Pulmonary artery endothelial cell (primary cell): ENCODE data around the gene ETFB. TPM values are rescaled to one million over a fixed set of nuclear protein-coding genes. Genes with fewer than 3 reads are reported as not detected.
A peak's percentile ranks its signal among the peaks of the same experiment; 100 is the strongest.
"Not testable (repeated sequence)": the region's sequence is repeated elsewhere in the genome, so short reads cannot be mapped to it uniquely, and the experiment has no call there.

Source experiments
- DNase-seq: peaks from one replicate; pipeline ENCODE4 v3.0.0-alpha.2; 2011; ENCODE audit warnings: low read depth, low spot score
- total RNA-seq: library from RNA; depleted of rRNA; stranded (reverse); fragments of >200 nt; gene quantifications from 2 replicates; pipeline ENCODE4 v1.2.3, GENCODE V29; 2014

ETFB gene
- total RNA-seq, result 65.6 and 66.1 TPM in 2 replicates

- DNase-seq, result no peak
These were observed at the start of gene ETFB for GRCh38 chr19:51365965-51366388. ETFB (minus strand) TSS chr19:51366388; CDS start chr19:51366326, 62 bp downstream.

DNA sequence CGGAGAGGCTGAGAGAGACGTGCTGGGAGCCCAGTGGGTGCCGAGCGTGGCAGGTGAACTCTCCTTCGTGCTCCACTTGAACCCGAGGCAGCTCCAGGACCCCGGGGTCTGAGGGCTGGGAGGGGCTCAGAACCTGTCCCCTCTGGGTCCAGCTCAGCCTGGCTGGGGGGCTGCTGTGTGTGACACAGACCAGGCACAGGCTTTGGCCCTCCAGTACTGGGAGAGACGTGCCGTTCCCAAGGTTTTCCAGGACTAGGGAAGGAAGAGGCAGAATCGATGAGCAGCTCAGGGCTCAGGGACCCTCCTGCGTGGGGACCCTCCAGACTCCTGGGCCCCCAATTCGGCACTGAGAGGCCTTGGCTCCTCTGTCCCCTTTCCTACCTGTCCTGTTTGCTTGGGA lies 49.0 kb upstream of the ETFB start:
- no peak for DNase-seq

DNA sequence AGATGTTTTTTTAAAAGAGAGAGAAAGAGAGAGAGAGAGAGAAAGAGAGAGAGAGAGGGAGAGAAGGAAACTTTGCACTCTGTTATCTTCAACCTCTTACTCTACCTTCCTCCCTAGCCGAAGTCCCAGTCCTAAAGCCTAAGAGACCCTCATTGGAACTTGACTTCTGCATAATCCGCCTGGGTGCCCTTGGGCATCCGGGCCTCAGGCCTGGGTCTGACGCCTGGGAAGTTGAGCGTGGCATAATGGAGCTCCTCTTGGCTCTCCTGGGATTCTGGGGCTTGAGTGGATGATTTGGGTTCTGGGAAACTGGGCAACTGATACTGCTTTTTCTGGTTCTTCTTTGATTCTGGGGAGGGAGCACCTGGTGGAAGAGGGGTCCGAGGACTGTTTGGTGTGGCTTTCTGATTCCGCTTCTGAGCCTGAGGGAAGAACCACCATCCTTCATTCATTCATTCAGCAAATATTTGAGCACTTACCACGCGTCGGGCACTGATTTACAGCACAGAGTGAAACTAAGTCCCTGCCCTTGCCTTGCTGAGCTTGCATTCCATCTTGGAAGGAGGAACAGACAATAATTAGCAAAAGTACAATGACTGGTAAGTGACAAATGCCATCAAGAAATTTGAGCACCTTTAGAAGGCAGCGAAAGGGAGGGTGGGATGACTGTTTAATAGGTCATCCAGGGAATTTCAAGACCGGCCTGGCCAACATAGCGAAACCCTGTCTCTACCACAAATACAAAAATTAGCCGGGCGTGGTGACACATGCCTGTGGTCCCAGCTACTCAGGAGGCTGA lies 45.0 kb upstream of the ETFB start:
- DNase-seq, result no peak

DNA sequence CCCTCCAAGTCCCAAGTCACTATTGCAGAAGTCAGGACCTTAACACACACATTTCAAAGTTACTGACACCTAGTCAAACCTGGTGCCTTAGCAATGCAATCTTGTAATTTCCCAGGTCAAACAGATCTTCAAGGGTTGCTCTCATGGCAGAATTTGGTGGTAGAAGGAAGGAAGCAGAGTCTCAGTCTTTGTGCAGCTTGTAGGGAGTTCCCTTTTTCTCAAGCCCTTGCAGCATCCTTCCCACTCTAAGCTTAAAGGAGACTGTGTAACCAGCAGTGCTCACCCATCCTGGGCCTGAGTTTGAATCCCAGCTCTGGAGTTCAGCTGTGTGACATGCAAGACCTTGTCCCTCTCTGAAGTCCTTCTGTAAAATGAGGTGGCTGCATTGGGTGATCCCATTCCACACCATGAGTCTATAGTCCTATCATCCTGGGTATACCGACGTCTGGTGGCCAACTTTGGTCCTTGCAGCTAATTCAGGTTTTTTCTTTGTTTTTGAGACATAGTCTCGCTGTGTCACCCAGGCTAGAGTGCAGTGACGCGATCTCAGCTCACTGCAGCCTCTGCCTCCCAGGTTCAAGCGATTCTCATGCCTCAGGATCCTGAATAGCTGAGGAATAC lies 41.4 kb upstream of the ETFB start:
- no peak for DNase-seq

DNA sequence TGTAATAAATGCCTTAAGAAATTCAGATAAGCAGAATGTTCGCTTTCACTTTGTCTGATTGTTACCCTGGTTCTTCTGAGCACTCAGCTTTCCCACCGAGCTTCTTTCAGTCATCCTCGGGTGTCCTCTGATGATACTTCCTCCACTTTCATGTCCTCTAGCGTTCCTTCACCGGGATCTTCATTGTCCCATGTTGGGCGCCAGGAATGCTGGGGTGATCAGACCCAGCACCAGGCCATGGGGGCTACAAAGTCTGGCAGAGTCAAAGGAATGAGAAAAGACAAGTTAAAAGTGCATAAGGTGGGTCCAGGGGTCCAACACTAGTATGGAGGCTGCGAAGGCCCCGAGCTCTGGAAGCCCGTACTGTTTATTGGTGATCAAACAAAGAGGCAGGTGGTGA lies 35.9 kb upstream of the ETFB start:
- DNase-seq, result no peak

DNA sequence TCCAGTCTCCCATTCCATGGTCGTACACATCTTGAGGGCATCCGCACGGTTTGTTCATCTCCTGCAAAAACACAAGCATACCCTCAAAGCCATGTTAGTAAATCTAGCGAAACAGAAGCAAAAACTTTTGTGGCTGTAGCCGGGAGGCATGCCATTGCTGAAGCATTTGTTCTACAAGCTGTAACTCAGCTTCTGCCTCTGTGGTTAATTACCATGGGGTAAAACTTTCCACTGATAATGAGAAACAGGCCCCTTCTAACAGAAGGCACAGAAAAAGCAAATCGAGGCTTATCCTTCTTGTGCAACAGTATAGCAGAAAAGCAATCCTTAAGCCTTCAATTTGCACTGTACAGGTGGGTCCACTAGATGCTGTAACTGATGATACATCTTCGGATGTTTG lies 33.7 kb upstream of the ETFB start:
- not testable (repeated sequence) for DNase-seq

DNA sequence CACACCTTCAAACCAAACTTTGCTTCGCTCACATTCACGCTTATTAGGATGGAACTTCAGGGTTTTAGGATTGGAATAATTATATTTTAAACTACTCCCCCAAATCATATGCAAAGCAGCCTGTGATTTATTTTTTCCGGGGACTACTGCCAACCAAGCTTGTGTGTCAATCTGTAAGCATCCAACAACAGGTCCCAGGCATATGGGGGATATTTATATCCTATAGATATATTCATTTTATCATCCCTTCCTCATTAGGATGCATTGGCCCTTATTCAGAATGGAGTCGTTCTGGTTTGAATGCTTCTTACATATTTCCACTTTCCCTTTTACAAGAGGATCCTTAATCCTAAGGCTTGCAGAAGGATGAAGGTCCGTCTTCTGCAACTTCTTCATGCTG lies 33.0 kb upstream of the ETFB start:
- DNase-seq, result no peak

GRCh38 chr19:51398096-51398704 lies 32.0 kb upstream of the ETFB start:
- DNase-seq, result no peak

- not testable (repeated sequence) for DNase-seq
These were observed 31.3 kb upstream of the ETFB start for GRCh38 chr19:51397453-51397852.

DNA sequence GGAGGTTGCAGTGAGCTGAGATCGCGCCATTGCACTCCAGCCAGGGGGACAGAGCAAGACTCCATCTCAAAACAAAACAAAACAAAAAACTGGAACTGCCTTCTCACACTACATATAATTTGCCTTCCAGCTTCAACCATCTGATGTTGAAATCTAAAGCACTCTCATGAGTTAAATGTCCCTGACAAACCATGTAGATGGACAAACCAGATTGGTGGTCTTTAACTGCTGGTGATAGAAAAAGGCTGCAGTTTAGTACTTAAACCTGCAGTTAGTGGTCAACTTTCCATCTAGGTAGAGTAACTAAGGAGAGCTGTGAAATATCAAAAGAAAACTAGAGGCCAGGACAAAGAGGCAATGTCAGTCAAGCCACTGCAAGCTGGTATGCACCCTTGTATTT lies 30.0 kb upstream of the ETFB start:
- no peak for DNase-seq

- peak; percentile 89 for DNase-seq
These were observed 28.1 kb upstream of the ETFB start for GRCh38 chr19:51394050-51394836.

GRCh38 chr19:51392701-51393100 lies 26.5 kb upstream of the ETFB start:
- DNase-seq, result no peak

- DNase-seq, result no peak
These were observed 25.0 kb upstream of the ETFB start for GRCh38 chr19:51391073-51391611.

DNA sequence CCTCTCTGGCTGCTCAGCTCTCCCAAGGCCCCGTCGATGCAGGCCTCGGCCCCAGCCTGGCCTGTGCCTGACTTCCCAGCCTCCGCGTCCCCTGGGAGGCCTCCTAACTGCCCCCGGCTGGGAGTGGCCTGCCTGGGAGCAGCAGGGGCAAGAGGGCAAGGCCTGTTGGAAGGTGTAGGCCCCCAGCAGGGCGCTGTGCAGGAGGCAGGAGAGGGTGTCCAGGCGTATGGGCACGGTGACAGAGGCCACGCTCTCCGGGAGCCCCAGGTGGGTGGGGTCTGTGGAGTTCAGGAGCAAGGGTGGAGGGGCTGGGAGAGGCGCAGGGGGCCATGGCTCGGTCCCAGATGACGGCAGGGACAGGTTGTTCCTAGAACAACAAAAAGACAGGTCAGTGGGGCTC lies 23.0 kb upstream of the ETFB start:
- DNase-seq, result no peak

GRCh38 chr19:51387924-51388389 lies 21.8 kb upstream of the ETFB start, which contains the start of gene LIM2:
LIM2 (minus strand) TSS chr19:51387974; CDS start chr19:51387443, 531 bp downstream.
- DNase-seq, result no peak

DNA sequence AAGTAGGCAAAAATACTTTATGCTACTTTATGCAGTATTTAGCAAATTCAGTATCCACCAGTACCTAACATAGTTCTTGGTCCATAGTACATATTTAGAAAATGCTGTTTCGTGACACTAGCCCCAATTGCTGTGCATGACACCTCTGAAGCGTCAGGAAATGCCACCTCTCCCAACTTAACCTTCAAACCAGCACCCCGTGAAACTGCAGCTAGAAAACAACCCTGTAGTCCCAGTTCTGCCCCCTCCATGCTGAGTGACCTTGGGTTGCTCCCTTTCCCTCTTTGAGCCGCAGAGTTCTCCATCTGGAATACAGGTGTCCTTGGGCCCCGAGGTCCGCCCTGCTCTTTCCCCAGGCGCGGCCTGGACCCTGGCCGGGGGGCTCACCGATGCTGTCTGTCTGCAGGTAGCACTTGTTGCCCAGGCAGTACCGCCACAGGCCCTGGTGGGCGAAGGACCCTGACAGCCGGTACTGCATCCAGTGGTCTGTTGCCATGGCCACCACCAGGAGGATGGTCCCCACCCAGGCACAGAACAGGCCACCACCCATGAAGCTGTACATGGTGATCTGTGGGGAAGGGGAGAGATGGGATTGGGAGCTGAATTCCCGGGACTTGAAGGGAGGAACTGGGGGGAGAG lies 20.8 kb upstream of the ETFB start:
- no peak for DNase-seq

GRCh38 chr19:51382004-51382403 lies 15.8 kb upstream of the ETFB start:
- DNase-seq, result no peak

GRCh38 chr19:51380379-51380778 lies 14.2 kb upstream of the ETFB start:
- DNase-seq, result no peak

- DNase-seq, result no peak
These were observed 11.2 kb upstream of the ETFB start for GRCh38 chr19:51377422-51377821.

DNA sequence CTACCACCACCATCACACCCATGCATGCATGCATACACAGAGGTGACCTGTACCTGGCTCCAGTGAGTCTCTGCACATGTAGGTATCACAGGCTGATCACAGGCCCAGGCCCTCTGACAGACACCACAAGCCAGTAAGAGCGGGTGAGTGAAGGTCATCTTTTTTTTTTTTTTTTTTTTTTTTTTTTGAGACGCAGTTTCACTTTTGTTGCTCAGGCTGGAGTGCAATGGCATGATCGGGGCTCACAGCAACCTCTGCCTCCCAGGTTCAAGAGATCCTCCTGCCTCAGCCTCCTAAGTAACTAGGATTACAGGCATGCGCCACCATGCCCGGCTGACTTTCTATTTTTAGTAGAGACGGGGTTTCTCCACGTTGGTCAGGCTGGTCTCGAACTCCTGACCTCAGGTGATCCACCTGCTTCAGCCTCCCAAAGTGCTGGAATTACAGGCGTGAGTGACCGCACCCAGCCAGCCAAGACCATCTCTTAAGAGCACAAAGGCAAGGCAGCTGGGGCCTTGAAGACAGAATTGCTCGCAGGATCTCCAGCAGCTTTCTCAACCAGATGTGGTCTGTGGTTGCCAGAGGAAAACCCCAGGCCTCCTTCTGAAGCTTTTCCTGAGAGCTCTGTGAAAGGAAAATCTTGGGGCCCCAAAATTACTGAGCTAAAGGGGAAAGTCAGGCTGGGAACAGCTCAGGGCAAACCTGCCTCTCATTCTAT lies 9.5 kb upstream of the ETFB start:
- DNase-seq, result no peak
